GM12891 (cell line): Measurements from ENCODE around the gene PAEP.
"Not testable (repeated sequence)": the region's sequence is repeated elsewhere in the genome, so short reads cannot be mapped to it uniquely, and the experiment has no call there.

ENCODE experiments used
- DNase-seq: peaks from one replicate; pipeline ENCODE4 v3.0.0; 2011; ENCODE audit warnings: low spot score; ENCODE audit not compliant: insufficient read length
- FAIRE-seq: peaks from 2 replicates; lab custom pipeline; 2011; peaks lifted over from hg19 to GRCh38; lab: Jason Lieb, UNC
- PAX5 ChIP-seq: IDR thresholded peaks from 2 replicates; pipeline ENCODE4 v1.6.1; 2011; ENCODE audit warnings: low read length, moderate library complexity, mild to moderate bottlenecking; ENCODE audit not compliant: insufficient read depth, severe bottlenecking
- POLR2A ChIP-seq: IDR thresholded peaks from 2 replicates; pipeline ENCODE4 v1.6.1; 2011; ENCODE audit warnings: low read depth, low read length, control low read depth
- POLR2AphosphoS5 ChIP-seq: IDR thresholded peaks from 2 replicates; pipeline ENCODE4 v1.6.1; 2011; ENCODE audit warnings: low read depth, low read length, control low read depth
- POU2F2 ChIP-seq: IDR thresholded peaks from 2 replicates; pipeline ENCODE4 v1.6.1; 2011; ENCODE audit warnings: low read depth, mild to moderate bottlenecking, control low read depth, low read length, moderate library complexity
- SPI1 ChIP-seq: IDR thresholded peaks from 2 replicates; pipeline ENCODE4 v1.6.1; 2011; ENCODE audit warnings: low read depth, low read length, control low read depth
- TAF1 ChIP-seq: IDR thresholded peaks from 2 replicates; pipeline ENCODE4 v1.6.1; 2011; ENCODE audit warnings: low read depth, low read length, control low read depth

The PAEP gene

GRCh38 chr9:135536216-135536615, 25.3 kb upstream of the PAEP start:
- no peak for TF ChIP-seq SPI1
- DNase-seq (no peak), FAIRE-seq (no peak)

GRCh38 chr9:135543262-135543894, 18.2 kb upstream of the PAEP start:
- FAIRE-seq, DNase-seq: not testable (repeated sequence)

- FAIRE-seq (no peak), DNase-seq (no peak)
- TF ChIP-seq TAF1 (no peak), POLR2AphosphoS5 (no peak), POU2F2 (no peak), POLR2A (no peak), PAX5 (no peak), SPI1 (no peak)
These were observed 16.4 kb upstream of the PAEP start for GRCh38 chr9:135544981-135545635.

- DNase-seq, FAIRE-seq: not testable (repeated sequence)
These were observed 15.8 kb upstream of the PAEP start, which contains the start of gene OBP2A for GRCh38 chr9:135545646-135546176. TSS of gene OBP2A (plus strand) at chr9:135546126. CDS start at chr9:135546181, 55 bp downstream.

- FAIRE-seq, DNase-seq: not testable (repeated sequence)
These were observed 14.6 kb upstream of the PAEP start for GRCh38 chr9:135546792-135547617.

- TF ChIP-seq POLR2A (no peak), SPI1 (no peak), TAF1 (no peak)
- FAIRE-seq (no peak), DNase-seq (no peak)
These were observed 13.5 kb upstream of the PAEP start for GRCh38 chr9:135547756-135548736.

- DNase-seq, FAIRE-seq: not testable (repeated sequence)
These were observed 11.8 kb upstream of the PAEP start for GRCh38 chr9:135549478-135550343.

- DNase-seq (no peak), FAIRE-seq (no peak)
- TF ChIP-seq TAF1: no peak
These were observed 11.1 kb upstream of the PAEP start for GRCh38 chr9:135550344-135550918.

GRCh38 chr9:135551031-135551430, 10.5 kb upstream of the PAEP start:
- DNase-seq (no peak), FAIRE-seq (no peak)
- TF ChIP-seq PAX5: no peak
- TF ChIP-seq TAF1: no peak
- TF ChIP-seq POU2F2: no peak
- TF ChIP-seq POLR2AphosphoS5: no peak
- TF ChIP-seq POLR2A: no peak
- no peak for TF ChIP-seq SPI1

- no peak for FAIRE-seq
- no peak for DNase-seq
- no peak for TF ChIP-seq POU2F2
- TF ChIP-seq PAX5: no peak
- no peak for TF ChIP-seq POLR2AphosphoS5
- no peak for TF ChIP-seq TAF1
- TF ChIP-seq POLR2A: no peak
- no peak for TF ChIP-seq SPI1
These were observed 10.1 kb upstream of the PAEP start for GRCh38 chr9:135551456-135551855.
